ACHN (cell line): ENCODE measurements around the gene HOXB13.

Experiments
- DNase-seq: peaks from one replicate; pipeline ENCODE4 v3.0.0-alpha.2; 2015
- in situ Hi-C: cut with HindIII; loops from 2 replicates; pipeline ENCODE4 v1.10.0; 2017; ENCODE audit warnings: low sequenced_read_pairs, low pct_ligation_motif_present, low pct_unique_long_range_greater_than_20kb

The HOXB13 gene

DNA sequence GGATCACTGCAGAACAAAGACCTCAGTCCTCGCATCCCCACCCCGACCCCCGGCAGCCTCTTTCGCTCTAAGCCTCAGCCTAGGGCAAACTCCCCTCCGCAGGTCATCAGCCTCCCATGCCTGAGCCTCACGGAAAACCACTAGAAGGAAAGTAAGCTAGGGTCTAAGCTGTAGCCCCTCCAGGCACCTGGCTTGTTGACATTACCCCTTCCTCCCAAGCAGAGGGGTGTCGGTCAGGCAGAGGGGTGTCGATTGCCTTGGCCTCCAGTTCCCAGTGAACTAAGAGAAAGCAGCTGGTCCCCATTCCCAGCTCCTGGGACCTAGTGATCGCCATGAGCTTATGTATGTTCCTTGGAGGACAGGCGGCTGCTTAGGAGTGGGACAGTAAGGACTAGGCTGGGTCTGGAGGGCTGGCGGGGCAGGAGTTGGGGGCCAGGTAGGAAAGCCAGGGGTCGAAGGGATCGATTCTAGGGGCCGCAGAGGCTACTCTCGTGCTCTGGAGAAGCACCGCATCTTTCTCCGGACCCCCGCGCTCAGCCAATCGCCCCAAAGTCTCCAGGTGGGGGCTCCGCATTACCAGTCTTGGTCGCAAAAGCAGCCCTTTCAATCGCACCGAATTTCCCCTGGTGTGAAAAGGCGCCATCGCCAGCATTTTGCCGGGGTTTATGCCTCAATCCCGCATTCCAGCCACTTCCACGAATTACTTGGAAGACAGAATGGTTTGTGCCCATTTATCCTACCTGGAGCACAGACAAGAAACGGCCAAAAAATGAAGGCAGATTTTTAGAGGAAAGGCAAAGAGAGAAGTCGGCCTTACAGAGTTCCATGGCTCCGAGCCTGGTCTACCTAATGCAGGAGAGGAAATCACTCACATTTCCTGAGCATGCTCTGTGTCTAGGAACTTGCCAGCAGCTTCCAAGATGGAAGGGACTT lies 21.3 kb upstream of the HOXB13 start:
- in situ Hi-C loops: no loop called here
- no peak for DNase-seq

DNA sequence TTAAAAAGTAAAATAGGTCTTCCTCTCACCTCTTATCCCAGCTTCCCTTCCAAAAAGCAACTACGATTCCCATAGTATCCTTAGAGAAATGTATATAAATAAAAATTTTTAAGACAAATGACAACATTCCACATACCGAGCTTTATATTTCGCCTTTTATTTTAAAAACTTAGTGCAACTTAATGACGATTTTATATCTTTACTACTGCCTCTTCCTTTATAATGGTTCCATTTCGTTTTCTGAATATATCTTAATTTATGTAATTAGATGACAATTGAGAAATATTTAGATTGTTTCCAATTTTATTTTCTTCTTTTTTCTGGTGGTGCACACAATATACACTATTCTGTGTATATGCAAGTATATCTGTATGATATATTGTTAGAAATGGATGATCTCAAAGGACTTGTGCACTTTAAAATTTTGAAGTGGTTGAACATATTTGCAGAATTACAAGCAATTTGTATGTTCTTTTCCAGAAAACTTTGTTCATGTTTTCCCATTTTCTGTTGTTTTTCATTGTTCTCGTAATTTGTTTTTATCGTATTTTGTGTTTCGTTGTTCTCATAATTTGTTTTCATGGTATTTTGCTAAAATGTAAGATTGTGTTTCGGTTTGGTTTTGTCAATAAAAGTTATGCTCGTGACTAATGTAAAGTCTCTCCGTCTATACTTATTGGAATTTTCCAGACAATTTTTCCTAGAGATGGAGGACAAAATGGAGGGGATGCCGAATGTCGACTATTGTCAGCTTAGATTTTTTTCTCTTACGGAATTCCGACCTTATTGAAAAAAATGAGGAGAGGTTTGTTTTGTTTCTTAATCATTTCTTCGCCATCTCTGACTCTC lies 20.4 kb upstream of the HOXB13 start:
- no peak for DNase-seq
- in situ Hi-C loops: no loop called here

- no peak for DNase-seq
- in situ Hi-C loops: no loop called here
Observed at GRCh38 chr17:48747445-48748363, 19.2 kb upstream of the HOXB13 start.

GRCh38 chr17:48746916-48747444 lies 18.4 kb upstream of the HOXB13 start:
- DNase-seq: no peak

DNA sequence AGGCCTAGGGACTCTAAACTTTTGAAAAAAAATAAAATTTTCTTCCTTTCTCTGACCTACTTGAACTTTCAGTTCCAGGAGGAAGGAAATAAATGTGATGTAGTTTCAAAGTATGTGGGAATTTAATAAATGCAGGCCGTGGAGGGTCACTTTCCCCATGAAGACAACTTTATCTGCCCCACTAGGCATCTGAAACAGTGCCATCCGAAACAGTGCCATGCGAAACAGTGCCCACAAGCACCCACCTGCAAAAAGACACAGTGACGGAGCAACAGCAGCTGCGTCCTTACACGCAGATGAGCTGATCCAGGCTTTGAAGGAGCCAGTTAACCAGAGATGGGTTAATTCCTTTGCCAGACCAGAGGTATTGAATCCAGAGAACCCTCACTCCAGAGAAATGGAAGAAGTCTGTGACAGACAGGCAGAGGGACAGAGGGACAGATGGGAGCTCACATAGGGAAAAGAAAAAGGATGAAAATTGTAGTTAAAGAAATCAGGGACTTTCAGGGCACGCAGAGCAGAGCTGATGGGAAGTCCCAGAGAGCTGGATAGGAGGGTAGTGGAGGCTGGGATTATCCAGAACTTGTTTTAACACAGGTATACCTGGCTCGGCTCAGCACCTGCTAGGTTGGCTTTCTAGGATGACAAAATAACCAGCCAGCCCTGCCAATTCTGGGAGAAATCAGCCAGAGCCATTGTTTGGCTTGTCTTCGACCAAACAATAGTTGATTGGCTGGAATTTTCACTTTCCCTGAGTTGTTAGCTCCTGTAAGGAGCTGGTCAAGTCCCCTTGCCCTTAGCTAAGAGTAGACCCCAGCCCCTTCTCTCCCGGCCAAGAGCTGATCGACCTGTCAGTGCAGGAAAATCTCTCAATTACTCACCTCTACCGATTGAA lies 17.1 kb upstream of the HOXB13 start:
- in situ Hi-C loops: no loop called here
- DNase-seq: no peak

More at GRCh38 chr17:48746916-48747444, 18.4 kb upstream of the HOXB13 start:
- in situ Hi-C loops: no loop called here

GRCh38 chr17:48740537-48740936 lies 12.0 kb upstream of the HOXB13 start:
- DNase-seq: no peak
- in situ Hi-C loops: no loop called here

GRCh38 chr17:48738803-48739526 lies 10.4 kb upstream of the HOXB13 start:
- no peak for DNase-seq
- in situ Hi-C loops: no loop called here

DNA sequence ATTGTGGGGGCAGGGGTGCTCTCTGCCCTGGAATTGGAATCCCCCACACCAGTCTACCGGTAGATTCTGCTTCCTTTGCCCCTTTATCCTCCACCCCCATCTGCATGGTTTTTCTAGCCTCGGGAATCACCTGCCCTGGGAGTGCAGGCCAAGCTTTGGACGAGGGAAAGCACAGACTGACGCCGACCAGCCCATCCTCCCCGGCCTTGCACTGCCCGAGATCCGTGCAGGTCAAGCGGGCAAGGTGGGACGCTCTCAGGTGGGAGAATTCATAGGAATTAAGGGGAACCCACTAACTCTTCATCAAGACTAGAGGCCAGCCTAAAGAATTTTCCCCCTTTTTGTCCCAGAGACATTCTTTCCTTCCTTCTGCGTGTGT lies 9.9 kb upstream of the HOXB13 start:
- in situ Hi-C loops: no loop called here
- no peak for DNase-seq

- no peak for DNase-seq
- in situ Hi-C loops: no loop called here
Observed at GRCh38 chr17:48737330-48738043, 8.9 kb upstream of the HOXB13 start.

DNA sequence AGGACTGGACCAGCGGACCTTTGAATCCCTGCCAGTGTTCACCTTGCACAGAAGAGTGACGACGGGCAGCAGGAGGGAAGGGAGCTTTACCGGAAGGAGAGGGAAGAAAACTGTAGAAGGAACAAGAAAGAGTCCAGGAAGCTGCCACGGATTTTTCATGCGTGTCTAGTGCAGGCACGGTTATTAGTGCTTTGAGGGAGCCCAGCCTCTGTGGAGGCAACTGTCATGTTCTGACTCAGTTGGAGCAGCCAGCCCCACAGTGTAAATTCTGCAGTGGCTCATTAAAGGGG lies 6.5 kb upstream of the HOXB13 start:
- no peak for DNase-seq
- in situ Hi-C loops: no loop called here

GRCh38 chr17:48734333-48735061 lies 5.9 kb upstream of the HOXB13 start:
- in situ Hi-C loops: no loop called here
- no peak for DNase-seq

GRCh38 chr17:48733632-48734328 lies 5.2 kb upstream of the HOXB13 start:
- no peak for DNase-seq
- in situ Hi-C loops: no loop called here

GRCh38 chr17:48732688-48733629 lies 4.4 kb upstream of the HOXB13 start:
- in situ Hi-C loops: no loop called here
- DNase-seq: no peak

DNA sequence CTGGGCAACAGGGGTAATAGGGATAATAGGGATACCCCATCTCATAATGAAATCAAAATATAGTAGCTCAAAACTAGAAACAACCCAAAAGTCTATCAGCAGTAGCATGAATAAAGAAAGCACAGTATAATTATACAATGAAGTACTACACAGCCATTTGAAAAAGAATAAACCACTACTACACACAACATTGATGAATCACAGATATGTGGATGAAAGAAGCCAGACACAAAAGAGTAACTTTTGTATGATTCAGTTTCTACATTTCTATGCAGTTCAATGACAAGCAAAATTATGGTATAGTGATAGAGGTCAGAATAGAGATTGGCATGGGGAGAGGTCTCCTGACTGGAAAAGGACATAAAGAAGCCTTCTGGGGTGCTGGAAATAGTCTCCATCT lies 2.8 kb upstream of the HOXB13 start:
- in situ Hi-C loops: no loop called here
- no peak for DNase-seq

DNA sequence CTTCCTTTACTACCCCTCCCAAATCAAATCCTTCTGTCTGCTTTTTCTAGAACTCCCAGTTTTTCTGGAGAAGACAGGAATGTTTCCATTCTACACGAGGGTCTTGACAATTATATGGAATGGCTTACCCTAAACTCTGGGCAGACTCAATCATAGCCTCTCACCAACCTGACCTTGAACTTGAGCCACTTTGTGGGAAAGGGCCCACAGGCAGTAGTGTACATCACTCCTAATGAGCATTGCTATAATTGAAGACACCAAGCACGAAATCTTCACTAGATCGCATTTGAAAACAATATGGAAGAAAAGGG lies 1.6 kb upstream of the HOXB13 start:
- in situ Hi-C loops: no loop called here
- DNase-seq: no peak
